SK-N-MC (cell line): ENCODE measurements around the gene TMEM109.

Source experiments
- EZH2 ChIP-seq: fragments of 200-600 bp; sonication (generic); IDR thresholded peaks from one replicate; pipeline ENCODE4 v1.6.1; 2017; ENCODE audit warnings: antibody characterized with exemption
- POLR2AphosphoS5 ChIP-seq: IDR thresholded peaks from 2 replicates; pipeline ENCODE4 v1.6.1; 2012; ENCODE audit warnings: mild to moderate bottlenecking, low read depth, low read length, borderline replicate concordance

DNA sequence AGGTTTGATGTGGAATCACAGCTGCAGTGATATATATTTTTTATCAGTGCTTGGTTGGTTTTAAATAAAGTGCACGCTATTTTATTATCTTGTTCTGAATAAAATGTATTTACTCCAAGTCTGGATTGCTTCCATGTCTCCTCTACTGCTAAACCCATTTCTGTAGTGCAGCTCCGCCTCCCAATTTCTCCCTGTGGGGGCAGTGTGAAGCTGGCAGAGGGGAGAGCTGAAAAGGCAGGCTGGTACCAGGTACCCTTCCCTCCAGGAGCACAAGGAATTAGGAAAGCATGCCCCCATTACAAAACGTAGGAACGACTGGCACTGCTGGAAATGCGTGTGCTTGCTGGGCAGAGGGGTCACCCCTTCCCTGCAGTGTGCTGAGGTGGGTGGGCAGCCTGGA is 9.4 kb downstream of the TMEM109 start:
- TF ChIP-seq EZH2 = no peak
- no peak for TF ChIP-seq POLR2AphosphoS5
